Renal cortex interstitium (tissue), 11 donors: ENCODE measurements around the gene KLHL15. TPM values are rescaled to one million over a fixed set of nuclear protein-coding genes. Genes with fewer than 3 reads are reported as not detected.
"Not testable (repeated sequence)": the region's sequence is repeated elsewhere in the genome, so short reads cannot be mapped to it uniquely, and the experiment has no call there.

ENCODE experiments used
- DNase-seq, 11 donors: peaks; one replicate each; pipeline ENCODE4 v3.0.0-alpha.2; 2013; ENCODE audit warnings: low read depth in 9 of 11, low spot score in 4 of 11; ENCODE audit errors: extremely low read depth in 1 of 11
- polyA plus RNA-seq, 3 donors: library from polyadenylated mRNA; unstranded; fragments of 120-200 nt; gene quantifications; one replicate each; pipeline ENCODE4 v1.2.1, GENCODE V29; 2013; ENCODE audit not compliant: insufficient read length in 3 of 3

KLHL15 gene
- polyA plus RNA-seq, 3 donors, result 13.2 to 16.6 (median 14.0) TPM

DNA sequence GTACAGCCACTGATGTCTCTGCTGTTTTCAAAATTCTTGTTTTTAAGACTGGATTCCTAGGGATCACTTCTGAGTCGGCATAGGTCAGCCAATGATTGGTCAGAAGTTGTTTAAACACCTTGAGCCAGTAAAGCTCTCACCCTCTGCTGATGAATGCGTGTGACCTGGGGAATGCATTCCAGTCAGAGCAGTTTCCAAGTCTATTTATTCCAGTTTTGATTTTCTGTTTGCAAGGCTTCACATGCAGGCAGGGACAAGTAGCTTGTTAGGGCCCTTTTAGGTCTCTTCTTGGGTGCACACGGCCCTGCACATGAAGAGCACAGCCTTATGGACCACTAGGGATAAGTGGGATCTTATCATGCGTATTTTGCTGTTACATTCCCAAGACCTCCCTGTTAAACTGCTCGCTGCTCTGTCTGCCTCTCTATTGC is 47.0 kb downstream of the KLHL15 start:
- DNase-seq, result peak in 2 of 11 donors; percentile 20 to 23

DNA sequence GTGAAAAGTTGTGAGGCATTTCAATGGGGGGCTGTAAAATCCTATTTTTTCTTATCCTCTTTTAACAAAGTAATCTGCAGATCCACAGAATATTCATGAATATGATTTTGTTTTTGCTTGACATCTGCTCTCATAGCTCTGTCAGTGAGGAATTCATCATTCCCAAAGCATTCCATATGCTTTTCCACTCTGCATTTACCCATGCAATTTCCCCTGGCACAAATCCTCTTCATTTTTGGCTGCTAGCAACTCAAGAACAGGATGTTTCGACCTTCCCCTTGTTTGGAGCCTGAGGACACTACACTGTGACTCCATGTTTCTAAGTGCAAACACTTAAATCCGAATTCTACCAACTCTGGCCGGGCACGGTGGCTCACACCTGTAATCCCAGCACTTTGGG is 48.5 kb downstream of the KLHL15 start:
- no peak for DNase-seq

DNA sequence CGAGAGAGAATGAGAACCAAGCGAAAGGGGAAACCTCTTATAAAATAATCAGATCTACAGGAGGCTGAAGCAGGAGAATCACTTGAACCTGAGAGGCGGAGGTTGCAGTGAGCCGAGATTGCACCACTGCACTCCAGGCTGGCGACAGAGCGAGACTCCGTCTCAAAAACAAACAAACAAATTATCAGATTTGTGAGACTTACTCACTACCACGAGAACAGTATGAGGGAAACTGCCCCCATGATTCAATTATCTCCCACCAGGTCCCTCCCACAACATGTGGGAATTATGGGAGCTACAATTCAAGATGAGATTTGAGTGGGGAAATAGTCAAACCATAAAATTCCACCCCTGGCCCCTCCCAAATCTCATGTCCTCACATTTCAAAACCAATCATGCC is 61.4 kb downstream of the KLHL15 start:
- not testable (repeated sequence) for DNase-seq

DNA sequence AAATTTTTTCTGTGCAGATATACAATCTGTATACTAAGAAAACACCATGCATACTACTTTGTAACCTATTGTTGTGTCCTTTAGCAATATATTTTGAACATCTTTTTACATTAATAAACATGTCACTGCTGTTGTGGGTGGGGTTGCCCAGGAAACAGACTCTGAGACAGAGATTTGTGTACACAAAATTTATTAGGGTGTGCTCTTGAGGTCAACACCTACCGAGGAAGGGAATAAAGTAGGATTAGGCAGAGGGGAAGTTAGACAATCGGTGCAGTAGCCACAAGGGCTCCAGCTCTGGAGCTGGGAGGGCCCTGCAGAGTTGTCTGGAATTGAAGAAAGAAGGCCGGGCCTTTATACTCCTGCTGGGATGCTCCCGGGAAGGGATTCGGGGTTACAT is 62.8 kb downstream of the KLHL15 start:
- DNase-seq, result no peak

DNA sequence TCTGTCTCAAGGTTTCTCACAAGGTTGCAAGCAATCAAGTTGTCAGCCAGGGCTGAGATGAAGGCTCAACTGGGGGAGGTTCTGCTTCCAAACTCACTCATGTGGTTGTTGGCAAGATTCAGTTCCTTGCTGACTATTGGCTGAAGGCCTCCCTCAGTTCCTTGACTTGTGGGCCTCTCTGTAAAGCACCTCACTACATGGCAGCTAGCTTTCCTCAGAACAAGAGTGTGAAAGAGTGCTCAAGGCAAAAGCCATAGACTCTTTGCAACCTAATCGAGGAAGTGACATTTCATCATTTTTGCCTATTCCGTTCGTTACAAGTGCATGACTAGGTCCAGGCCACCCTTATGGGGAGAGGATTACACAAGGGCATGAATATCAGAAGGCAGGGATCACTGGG is 67.2 kb downstream of the KLHL15 start:
- DNase-seq, result no peak

DNA sequence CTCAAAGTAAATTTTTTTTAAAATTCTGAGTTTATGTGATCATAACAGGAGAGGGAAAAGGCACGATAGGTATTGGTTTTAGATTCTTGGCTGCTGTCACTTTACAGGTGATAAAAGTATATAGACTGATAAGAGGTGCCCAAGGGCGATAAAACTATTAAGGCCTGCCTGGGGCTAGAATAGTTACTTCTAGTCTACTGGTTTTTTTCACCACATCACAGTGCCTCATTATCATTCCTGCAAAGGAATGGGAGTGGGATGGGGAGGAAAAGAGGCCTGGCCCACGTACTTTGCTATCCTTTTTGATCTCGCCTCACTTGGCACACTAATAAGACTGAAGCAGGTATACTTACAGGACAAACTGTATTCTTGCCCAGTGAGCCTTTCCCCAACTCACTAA is 72.6 kb downstream of the KLHL15 start:
- no peak for DNase-seq

DNA sequence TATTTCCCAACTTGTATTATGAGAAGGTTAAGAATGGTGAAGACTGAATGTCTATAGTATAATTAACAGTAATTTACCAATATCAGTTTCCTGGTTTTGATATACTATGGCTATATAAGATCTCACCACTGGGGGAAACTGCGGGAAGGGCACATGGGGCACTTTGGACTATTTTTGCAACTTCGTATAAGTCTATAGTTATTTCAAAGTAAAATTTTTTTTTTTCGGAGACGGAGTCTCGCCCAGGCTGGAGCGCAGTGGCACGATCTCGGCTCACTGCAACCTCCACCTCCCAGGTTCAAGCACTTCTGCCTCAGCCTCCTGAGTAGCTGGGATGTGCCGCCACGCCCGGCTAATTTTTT is 73.1 kb downstream of the KLHL15 start:
- DNase-seq, result no peak

DNA sequence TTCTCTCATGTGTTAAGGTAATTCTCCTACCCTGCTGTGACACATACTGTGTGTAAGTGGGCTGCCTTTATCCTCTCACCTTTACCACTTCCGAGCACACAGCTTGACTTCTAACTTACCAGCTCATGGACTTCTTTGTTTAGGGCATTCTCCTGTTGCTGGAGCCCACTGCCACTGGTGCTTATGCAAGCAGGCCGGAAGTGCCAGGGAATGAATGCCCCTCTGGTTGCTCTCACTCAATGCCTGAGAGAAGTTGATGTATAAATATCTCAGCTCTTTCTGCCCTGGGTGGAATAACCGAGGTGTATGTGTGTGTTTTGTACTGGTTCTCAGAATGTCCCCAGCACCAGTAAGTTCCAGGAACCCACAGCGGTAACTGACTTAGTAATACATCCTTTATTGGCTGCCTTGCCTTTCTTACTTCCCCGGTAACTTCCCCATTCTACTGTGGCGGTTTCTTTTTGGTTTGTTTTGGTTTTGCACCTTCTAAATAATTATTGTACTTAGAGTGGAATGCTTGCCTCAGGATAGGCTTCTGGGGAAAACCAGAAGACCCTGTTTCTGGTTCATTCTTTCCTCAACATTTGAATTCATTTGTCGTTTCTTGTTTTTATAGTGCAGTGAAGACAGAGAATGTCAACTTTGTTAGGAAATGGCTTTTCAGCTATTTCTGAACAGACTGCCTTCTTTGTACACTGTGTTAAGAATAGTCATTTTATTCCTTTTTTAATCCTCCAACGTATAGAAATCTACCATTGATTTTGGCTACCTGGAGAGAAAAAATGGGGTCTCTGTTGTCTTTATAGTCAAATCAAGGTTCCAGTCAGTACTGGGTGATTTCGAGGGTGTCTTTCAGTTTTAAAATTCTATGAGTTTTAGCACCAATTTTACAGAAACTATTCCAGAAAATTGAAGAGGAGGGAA is 73.7 kb downstream of the KLHL15 start:
- DNase-seq, result no peak

DNA sequence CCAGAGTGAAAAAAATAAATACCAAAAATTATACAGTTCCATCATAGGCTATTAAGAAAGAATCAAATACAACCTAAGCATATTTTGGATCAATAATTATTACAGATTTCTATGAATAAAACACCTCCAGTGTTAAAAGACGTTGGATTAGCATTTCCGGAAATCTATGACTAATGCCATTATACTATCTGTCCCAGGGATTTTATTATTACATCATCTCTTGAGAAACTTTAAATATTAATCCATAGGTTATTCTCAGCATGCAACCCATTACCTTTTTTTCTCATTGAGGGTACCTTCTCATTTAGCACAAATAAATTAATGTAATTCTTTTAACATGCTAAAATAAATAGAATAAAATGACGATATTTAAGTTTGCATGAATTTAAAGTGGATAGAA is 74.6 kb downstream of the KLHL15 start:
- DNase-seq, result no peak

DNA sequence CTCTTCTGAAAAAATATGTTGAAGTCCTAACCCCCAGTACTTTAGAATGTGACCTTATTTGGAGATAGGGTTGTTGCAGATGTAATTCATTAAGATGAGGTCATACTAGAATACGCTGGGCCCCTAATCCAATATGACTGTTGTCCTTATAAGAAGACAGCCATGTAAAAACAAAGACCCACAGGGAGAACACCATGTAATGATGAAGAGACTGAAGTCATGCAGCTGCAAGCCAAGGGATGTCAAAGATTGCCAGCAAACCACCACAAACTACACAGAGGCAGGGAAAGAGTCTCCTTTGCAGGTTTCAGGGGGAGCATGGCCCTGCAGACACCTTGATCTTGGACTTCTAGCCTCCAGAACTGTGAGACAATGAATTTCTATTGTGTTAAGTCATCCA is 81.8 kb downstream of the KLHL15 start:
- DNase-seq, result no peak

DNA sequence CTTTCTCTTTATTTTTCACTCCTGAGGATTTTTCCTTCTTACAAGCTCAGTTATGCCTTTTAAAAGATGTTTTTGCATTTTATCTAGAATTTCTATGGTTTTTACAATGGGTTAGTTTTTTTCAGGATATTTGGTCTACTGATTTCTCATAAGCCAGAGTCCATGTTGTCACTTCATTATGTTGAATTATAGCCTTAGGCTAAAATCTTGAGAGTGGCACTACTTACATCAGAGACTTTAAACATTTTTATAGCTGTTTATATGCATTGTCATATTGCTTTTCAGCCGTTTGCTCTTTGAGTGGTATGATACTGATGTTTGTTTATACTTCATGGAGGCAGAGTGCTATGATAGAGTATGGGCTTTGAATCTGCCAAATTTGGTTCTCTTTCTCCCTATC is 82.8 kb downstream of the KLHL15 start:
- no peak for DNase-seq

DNA sequence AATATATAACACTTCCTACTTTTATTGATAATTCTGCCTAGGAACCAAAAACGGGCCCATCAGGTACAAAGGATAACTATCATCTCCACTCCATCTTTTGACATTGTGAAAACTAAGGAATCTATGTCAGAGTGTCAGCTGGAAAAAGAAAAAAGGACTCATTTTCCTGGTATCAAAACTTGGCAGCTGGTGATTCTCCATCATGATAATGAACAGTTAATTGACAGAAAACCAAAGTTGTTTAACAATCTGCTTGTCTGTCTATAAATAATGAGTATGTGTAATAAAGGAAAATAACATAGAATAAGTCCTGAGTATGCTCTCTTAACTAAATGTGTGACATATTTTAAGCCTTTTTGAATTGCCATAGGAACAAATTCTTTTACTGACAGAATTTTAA is 87.8 kb downstream of the KLHL15 start:
- no peak for DNase-seq

DNA sequence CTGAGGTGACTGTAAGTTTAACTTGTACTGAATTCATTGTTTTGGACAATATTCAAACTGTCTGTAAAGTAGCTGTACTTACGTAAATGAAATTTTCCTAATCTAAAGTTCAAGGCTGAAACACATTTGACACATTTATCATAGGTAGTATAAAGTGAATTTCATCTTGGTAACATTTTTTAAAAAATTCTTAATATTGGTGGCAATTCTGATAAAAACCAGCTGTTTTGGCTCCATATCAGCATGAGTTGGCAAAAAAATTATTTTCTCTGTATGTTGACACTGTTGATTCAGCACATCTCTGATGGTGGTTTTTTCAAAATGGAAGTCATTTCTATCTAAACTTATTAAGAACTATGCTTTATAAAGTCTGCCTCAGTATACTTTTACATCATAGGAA is 88.3 kb downstream of the KLHL15 start:
- no peak for DNase-seq

DNA sequence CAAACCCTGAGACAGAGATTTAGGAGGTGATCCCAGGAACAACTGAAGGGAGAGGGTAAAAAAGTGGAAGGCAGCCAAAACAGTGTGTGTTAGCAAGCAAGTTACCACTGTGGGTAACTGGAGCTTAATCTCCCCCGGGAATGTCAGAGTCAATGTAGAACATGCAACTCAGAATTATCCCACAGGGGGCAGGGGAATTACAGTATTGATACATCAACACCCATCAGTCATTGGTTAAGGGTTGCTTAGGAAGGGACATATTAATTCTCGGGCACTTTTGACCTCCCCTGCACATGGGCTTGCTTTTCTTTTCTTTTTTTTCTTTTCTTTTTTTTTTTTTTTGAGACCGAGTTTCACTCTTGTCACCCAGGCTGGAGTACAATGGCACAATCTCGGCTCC is 89.9 kb downstream of the KLHL15 start:
- DNase-seq, result no peak

DNA sequence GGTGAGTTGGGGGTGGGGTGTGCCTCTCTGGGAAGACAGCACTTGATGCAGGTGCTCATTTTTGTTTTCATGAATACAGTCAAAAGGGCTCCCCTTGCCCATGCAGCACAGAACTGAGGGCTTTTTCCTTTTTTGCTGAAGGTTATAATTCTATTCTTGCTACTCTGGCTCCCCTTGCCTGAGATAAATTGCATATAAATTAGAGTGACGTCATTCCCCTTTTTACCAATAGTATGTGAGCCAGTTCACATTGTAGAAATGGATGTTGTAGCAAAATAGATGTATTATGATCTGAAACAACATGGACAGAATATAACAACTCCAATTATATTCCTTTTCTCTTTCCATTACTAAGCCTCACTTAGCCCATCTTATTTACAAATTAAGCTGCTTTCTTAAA is 90.8 kb downstream of the KLHL15 start:
- DNase-seq, result no peak

DNA sequence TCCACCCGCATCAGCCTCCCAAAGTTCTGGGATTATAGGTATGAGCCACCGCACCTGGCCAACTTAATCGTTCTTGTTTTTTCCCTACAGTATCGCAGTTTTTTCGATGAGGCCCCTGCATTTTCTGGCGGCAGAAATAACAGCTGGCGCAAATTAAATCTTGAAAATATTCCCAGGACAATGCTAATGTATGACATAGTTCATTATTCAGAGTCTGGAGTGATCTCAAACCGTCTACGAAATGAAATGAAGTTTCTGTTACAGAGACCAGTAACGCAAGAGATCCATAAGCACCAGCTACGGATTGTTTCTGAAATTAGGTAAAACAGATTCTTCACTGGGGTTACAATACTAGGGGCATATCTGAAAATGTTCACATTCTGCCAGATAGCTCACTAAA is 91.9 kb downstream of the KLHL15 start:
- no peak for DNase-seq

Other genes starting within 250 kb of the KLHL15 start
- 100 to 1,000 TPM; 194 to 321 (median 262) TPM for gene SAT1, start 244.0 kb downstream of the KLHL15 start, polyA plus RNA-seq
- gene APOO, start 119.2 kb downstream of the KLHL15 start, polyA plus RNA-seq, result 10 to 100 TPM; 33.9 to 44.4 (median 37.2) TPM
- under 1 TPM; 0.06 to 0.15 (median 0.14) TPM for gene CXorf58, start 119.2 kb downstream of the KLHL15 start, polyA plus RNA-seq
- gene EIF2S3, start 27.8 kb upstream of the KLHL15 start, polyA plus RNA-seq, result 100 to 1,000 TPM; 166 to 231 (median 204) TPM
- gene ZFX, start 122.5 kb upstream of the KLHL15 start, polyA plus RNA-seq, result 10 to 100 TPM; 29.5 to 45.8 (median 30.8) TPM